Measurements from ENCODE around the gene C19orf81.
A peak's percentile ranks its signal among the peaks of the same experiment; 100 is the strongest.

Gene C19orf81

GRCh38 chr19:50624949-50625600 lies 24.2 kb upstream of the C19orf81 start:
- Mint-ChIP-seq H3K27ac (no peak overlapping the region), H3K27me3 (peaks cover 4% of the 10 kb centered on the region), H3K9me3 (no peaks in the 10 kb centered on the region), H3K36me3 (ENCODE audit: low read depth) (no peaks in the 10 kb centered on the region), H3K4me1 (ENCODE audit: low read depth) (no peaks in the 10 kb centered on the region), H3K4me3 (no peak overlapping the region)

DNA sequence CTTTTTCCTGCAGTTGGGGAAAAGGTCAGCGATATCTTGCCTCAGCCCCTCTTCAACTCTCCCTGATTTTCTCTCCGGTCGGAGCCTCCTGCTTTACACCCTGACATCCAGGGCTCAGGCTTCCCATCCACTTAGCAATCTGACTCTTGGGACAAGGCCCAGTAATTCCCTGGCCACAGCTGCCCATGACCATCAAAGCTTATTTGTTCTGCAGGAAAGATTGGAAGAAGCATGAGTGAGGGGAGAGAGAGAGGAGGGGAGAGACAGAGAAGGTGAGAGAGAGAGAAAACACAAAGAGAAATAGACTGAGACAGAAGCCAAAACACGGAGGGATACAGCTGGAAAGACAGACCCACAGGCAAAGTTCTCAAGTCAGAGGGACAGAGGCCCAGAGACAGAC lies 23.2 kb upstream of the C19orf81 start:
- no peak overlapping the region for H3K27ac Mint-ChIP-seq
- H3K4me3 Mint-ChIP-seq, result no peak overlapping the region
- no peaks in the 10 kb centered on the region for H3K4me1 Mint-ChIP-seq (ENCODE audit: low read depth)
- H3K36me3 Mint-ChIP-seq (ENCODE audit: low read depth), result no peaks in the 10 kb centered on the region
- no peaks in the 10 kb centered on the region for H3K9me3 Mint-ChIP-seq
- H3K27me3 Mint-ChIP-seq, result peaks cover 4% of the 10 kb centered on the region

GRCh38 chr19:50626795-50627194 lies 22.4 kb upstream of the C19orf81 start:
- H3K27ac Mint-ChIP-seq, result no peak overlapping the region
- H3K36me3 Mint-ChIP-seq (ENCODE audit: low read depth), result no peaks in the 10 kb centered on the region
- peaks cover 4% of the 10 kb centered on the region for H3K27me3 Mint-ChIP-seq
- H3K4me1 Mint-ChIP-seq (ENCODE audit: low read depth), result no peaks in the 10 kb centered on the region
- no peaks in the 10 kb centered on the region for H3K9me3 Mint-ChIP-seq
- no peak overlapping the region for H3K4me3 Mint-ChIP-seq

GRCh38 chr19:50628146-50628545 lies 21.1 kb upstream of the C19orf81 start:
- Mint-ChIP-seq H3K4me1 (ENCODE audit: low read depth) (no peaks in the 10 kb centered on the region), H3K36me3 (ENCODE audit: low read depth) (no peaks in the 10 kb centered on the region), H3K27ac (no peak overlapping the region), H3K4me3 (no peak overlapping the region), H3K27me3 (peaks cover 4% of the 10 kb centered on the region), H3K9me3 (peaks cover under 1% of the 10 kb centered on the region)

GRCh38 chr19:50628551-50628950 lies 20.7 kb upstream of the C19orf81 start:
- Mint-ChIP-seq H3K9me3 (peaks cover 4% of the 10 kb centered on the region), H3K27me3 (peaks cover 7% of the 10 kb centered on the region), H3K4me1 (ENCODE audit: low read depth) (no peaks in the 10 kb centered on the region)

GRCh38 chr19:50629194-50629593 lies 20.1 kb upstream of the C19orf81 start:
- peaks cover 7% of the 10 kb centered on the region for H3K27me3 Mint-ChIP-seq

More at GRCh38 chr19:50628551-50628950, 20.7 kb upstream of the C19orf81 start:
- no peak overlapping the region for H3K27ac Mint-ChIP-seq
- H3K4me3 Mint-ChIP-seq, result no peak overlapping the region
- no peaks in the 10 kb centered on the region for H3K36me3 Mint-ChIP-seq (ENCODE audit: low read depth)

GRCh38 chr19:50629801-50630200 lies 19.4 kb upstream of the C19orf81 start:
- Mint-ChIP-seq H3K36me3 (ENCODE audit: low read depth) (no peaks in the 10 kb centered on the region), H3K4me1 (ENCODE audit: low read depth) (no peaks in the 10 kb centered on the region), H3K4me3 (no peak overlapping the region), H3K9me3 (peaks cover 10% of the 10 kb centered on the region), H3K27me3 (peaks cover 7% of the 10 kb centered on the region), H3K27ac (no peak overlapping the region)

More at GRCh38 chr19:50629194-50629593, 20.1 kb upstream of the C19orf81 start:
- H3K4me3 Mint-ChIP-seq, result no peak overlapping the region
- peaks cover 9% of the 10 kb centered on the region for H3K9me3 Mint-ChIP-seq
- H3K27ac Mint-ChIP-seq, result no peak overlapping the region
- no peaks in the 10 kb centered on the region for H3K36me3 Mint-ChIP-seq (ENCODE audit: low read depth)
- H3K4me1 Mint-ChIP-seq (ENCODE audit: low read depth), result no peaks in the 10 kb centered on the region

- H3K4me3 Mint-ChIP-seq, result no peak overlapping the region
- peaks cover 10% of the 10 kb centered on the region for H3K27me3 Mint-ChIP-seq
- no peak overlapping the region for H3K27ac Mint-ChIP-seq
- no peaks in the 10 kb centered on the region for H3K4me1 Mint-ChIP-seq (ENCODE audit: low read depth)
- H3K36me3 Mint-ChIP-seq (ENCODE audit: low read depth), result no peaks in the 10 kb centered on the region
- H3K9me3 Mint-ChIP-seq, result peaks cover 14% of the 10 kb centered on the region
These were observed 17.0 kb upstream of the C19orf81 start for GRCh38 chr19:50632151-50632835.

- peaks cover 14% of the 10 kb centered on the region for H3K9me3 Mint-ChIP-seq
- H3K36me3 Mint-ChIP-seq (ENCODE audit: low read depth), result no peaks in the 10 kb centered on the region
- no peaks in the 10 kb centered on the region for H3K4me1 Mint-ChIP-seq (ENCODE audit: low read depth)
- no peak overlapping the region for H3K4me3 Mint-ChIP-seq
- H3K27me3 Mint-ChIP-seq, result peaks cover 20% of the 10 kb centered on the region
- no peak overlapping the region for H3K27ac Mint-ChIP-seq
These were observed 15.9 kb upstream of the C19orf81 start for GRCh38 chr19:50633359-50633758.

- peaks cover 14% of the 10 kb centered on the region for H3K9me3 Mint-ChIP-seq
- H3K4me1 Mint-ChIP-seq (ENCODE audit: low read depth), result no peaks in the 10 kb centered on the region
- peaks cover 26% of the 10 kb centered on the region for H3K27me3 Mint-ChIP-seq
- H3K36me3 Mint-ChIP-seq (ENCODE audit: low read depth), result no peaks in the 10 kb centered on the region
- no peak overlapping the region for H3K27ac Mint-ChIP-seq
- no peak overlapping the region for H3K4me3 Mint-ChIP-seq
These were observed 15.3 kb upstream of the C19orf81 start for GRCh38 chr19:50633973-50634372.

GRCh38 chr19:50636317-50637085 lies 12.7 kb upstream of the C19orf81 start:
- Mint-ChIP-seq H3K4me1 (ENCODE audit: low read depth) (no peaks in the 10 kb centered on the region), H3K27me3 (peaks cover 26% of the 10 kb centered on the region), H3K27ac (no peak overlapping the region), H3K9me3 (peaks cover 14% of the 10 kb centered on the region), H3K36me3 (ENCODE audit: low read depth) (no peaks in the 10 kb centered on the region), H3K4me3 (no peak overlapping the region)

DNA sequence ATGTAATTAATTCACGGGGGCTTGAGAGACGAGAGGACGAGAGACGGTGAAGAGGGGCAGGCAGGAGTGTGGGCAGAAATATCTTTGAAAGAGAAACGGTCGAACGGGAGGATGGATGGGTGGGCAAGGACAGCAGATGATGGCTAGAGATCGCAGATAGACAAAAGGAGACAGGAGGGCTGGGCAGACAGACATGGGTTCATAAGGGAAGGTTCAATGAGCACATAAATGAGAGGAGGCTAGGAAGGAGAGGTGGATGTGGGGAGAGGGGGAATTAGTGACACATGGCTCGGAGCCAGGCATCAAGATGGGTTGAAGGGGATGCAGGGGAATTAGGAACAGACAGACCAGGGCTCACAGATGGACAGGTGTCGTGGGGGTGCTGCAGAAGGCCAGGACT lies 10.6 kb upstream of the C19orf81 start:
- Mint-ChIP-seq H3K4me1 (ENCODE audit: low read depth) (no peaks in the 10 kb centered on the region), H3K27ac (no peak overlapping the region), H3K27me3 (peaks cover 27% of the 10 kb centered on the region), H3K36me3 (ENCODE audit: low read depth) (no peaks in the 10 kb centered on the region), H3K4me3 (no peak overlapping the region), H3K9me3 (peaks cover 9% of the 10 kb centered on the region)

- Mint-ChIP-seq H3K27ac (no peak within 1 kb of the TSS), H3K9me3 (peaks cover 5% of the 10 kb centered on the region), H3K36me3 (ENCODE audit: low read depth) (no peaks in the 10 kb centered on the region), H3K4me1 (ENCODE audit: low read depth) (no peaks in the 10 kb centered on the region), H3K4me3 (peak within 1 kb of the TSS; percentile 67), H3K27me3 (peaks cover 27% of the 10 kb centered on the region)
These were observed 9.8 kb upstream of the C19orf81 start, which contains the start of gene SYT3 for GRCh38 chr19:50639121-50640112. TSS of gene SYT3 (minus strand) at chr19:50639881. CDS start at chr19:50637411, 2,470 bp downstream.

DNA sequence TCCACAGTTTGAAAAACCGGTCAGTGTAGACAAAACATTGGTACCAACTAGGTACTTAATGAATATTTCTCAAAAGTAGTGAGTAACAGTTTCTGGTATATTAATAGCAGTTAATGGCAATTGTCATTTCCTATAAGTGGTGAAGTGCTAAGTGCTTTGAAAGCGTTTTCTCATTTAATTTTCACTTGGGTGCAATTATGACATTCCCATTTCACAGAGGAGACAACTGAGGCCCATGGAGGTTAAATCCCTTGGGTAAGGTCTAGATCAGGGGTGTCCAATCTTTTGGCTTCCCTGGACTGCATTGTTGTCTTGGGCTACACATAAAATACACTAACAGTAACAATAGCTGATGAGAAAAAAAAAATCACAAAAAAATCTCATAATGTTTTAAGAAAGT lies 8.9 kb upstream of the C19orf81 start:
- Mint-ChIP-seq H3K4me1 (ENCODE audit: low read depth) (no peaks in the 10 kb centered on the region), H3K27ac (no peak overlapping the region), H3K9me3 (peaks cover 1% of the 10 kb centered on the region), H3K4me3 (peak overlapping the region; percentile 33), H3K27me3 (peaks cover 27% of the 10 kb centered on the region), H3K36me3 (ENCODE audit: low read depth) (no peaks in the 10 kb centered on the region)
